Measurements from ENCODE around the gene HLCS.
"Not testable (repeated sequence)": the region's sequence is repeated elsewhere in the genome, so short reads cannot be mapped to it uniquely, and the experiment has no call there.

The HLCS gene

DNA sequence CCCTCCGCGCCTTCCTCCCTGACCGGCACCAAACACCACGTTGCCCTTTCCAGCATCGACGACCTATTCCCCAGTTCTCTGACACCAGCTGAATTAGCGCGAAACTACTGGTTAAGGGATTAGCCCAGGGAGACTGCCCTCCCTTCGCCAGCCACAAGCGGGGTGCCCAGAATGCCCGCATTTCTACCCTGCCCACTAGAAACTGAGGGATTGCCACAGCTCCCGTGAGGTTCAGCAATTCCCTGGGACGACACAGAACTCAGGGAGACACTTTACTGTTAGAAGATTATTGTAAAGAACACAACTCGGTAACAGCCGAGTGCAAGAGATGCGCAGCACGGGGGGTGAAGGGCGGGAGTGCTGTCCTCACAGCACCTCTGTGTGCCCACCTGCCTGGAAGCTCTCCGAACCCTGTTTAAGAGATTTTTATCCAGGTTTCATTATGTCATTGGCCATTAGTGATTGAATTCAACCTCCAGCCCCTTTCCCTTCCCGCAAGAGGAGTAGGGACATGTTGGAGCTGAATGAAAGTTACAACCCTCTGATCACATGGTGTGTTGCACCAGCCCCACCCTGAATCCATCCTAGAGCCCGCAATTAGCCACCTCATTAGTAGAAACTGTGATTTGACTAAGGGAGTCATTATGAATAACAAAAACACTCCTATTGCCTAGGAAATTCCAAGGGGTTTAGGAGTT, 24.2 kb upstream of the HLCS start:
- Histone ChIP-seq H3K27ac (peak overlapping the region; percentile 98), H3K4me3 (ENCODE audit: low read depth, low read length) (peak overlapping the region; percentile 48), H3K27me3 (ENCODE audit: insufficient read depth, low read depth, severe bottlenecking) (no peaks in the 10 kb centered on the region), H3K36me3 (no peaks in the 10 kb centered on the region), H3K9me3 (ENCODE audit: severe bottlenecking) (peaks cover 7% of the 10 kb centered on the region)
- DNase-seq = peak; percentile 61
- TF ChIP-seq CTCF (IDR thresholded peaks at IDR 0.05; ENCODE audit: low read depth, low read length) = no peak

- H3K9me3 ChIP-seq (ENCODE audit: severe bottlenecking) = peaks cover 7% of the 10 kb centered on the region
- no peaks in the 10 kb centered on the region for H3K36me3 ChIP-seq
- TF ChIP-seq CTCF (IDR thresholded peaks at IDR 0.05; ENCODE audit: low read depth, low read length) = peak; percentile 92
- DNase-seq = peak; percentile 98
- H3K27ac ChIP-seq = peak overlapping the region; percentile 98
- H3K27me3 ChIP-seq (ENCODE audit: insufficient read depth, low read depth, severe bottlenecking) = no peaks in the 10 kb centered on the region
- peak overlapping the region; percentile 48 for H3K4me3 ChIP-seq (ENCODE audit: low read depth, low read length)
Measured at GRCh38 chr21:36989699-36990507, 23.4 kb upstream of the HLCS start.

DNA sequence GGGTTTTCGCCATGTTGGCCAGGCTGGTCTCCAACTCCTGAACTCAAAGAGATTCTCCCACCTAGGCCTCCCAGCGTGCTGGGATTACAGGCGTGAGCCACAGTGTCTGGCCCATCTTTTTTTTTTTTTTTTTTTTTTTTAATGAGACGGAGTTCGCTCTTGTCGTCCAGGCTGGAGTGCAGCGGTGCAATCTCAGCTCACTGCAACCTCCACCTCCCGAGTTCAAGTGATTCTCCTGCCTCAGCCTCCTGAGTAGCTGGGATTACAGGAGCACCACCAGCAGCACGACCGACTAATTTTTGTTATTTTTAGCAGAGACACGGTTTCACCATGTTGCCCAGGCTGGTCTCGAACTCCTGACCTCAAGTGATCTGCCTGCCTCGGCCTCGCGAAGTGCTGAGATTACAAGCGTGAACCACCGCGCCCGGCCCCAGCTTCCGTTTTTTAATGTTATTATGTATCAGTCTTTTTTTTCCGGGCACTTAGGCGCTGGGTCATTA, 22.8 kb upstream of the HLCS start:
- not testable (repeated sequence) for DNase-seq; H3K36me3 ChIP-seq; H3K9me3 ChIP-seq (ENCODE audit: severe bottlenecking); H3K27me3 ChIP-seq (ENCODE audit: insufficient read depth, low read depth, severe bottlenecking)
- Histone ChIP-seq H3K27ac (peak overlapping the region; percentile 98), H3K4me3 (ENCODE audit: low read depth, low read length) (peak overlapping the region; percentile 48)

DNA sequence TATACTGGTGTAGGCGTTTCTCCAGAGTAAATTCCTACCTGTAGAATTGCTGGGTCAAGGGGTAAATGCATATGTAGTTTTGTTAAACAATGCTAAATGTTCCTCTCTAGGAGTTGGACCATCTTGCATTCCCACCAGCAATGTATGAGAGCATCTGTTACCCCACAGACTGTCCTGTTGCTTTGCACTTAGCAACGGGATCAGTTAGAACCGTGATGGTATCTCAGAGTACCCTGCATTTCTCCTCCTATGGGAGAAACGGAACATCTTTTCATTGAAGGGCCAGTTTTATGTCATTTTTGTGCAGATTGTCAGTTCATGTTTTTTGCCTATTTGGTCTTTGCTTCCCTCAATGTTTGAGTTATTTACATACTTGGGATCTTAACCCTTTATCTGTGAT, 22.1 kb upstream of the HLCS start:
- Histone ChIP-seq H3K27ac (no peak overlapping the region), H3K4me3 (ENCODE audit: low read depth, low read length) (no peak overlapping the region), H3K9me3 (ENCODE audit: severe bottlenecking) (no peaks in the 10 kb centered on the region), H3K36me3 (no peaks in the 10 kb centered on the region), H3K27me3 (ENCODE audit: insufficient read depth, low read depth, severe bottlenecking) (no peaks in the 10 kb centered on the region)
- TF ChIP-seq CTCF (IDR thresholded peaks at IDR 0.05; ENCODE audit: low read depth, low read length) = no peak
- DNase-seq = no peak

DNA sequence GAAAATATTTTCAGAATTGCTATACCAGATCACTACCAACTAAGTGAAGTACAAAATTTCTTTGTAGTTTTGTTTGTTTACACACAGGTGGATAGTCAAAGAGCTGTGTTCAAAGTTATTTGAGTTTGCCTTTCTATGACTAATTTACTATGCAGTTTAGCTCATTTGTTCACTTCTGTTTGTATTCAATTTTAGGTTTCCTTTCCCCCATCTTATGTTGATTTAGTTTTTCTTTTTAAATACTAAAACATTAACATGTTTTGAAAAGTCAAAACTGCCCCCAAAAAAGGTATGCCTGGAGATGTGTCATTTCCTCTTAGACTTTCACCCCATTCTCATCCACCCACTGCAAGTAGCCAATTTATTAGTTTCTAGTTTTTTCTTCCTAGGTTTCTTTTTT, 21.4 kb upstream of the HLCS start:
- H3K27me3 ChIP-seq (ENCODE audit: insufficient read depth, low read depth, severe bottlenecking) = no peaks in the 10 kb centered on the region
- no peaks in the 10 kb centered on the region for H3K9me3 ChIP-seq (ENCODE audit: severe bottlenecking)
- no peaks in the 10 kb centered on the region for H3K36me3 ChIP-seq
- no peak overlapping the region for H3K4me3 ChIP-seq (ENCODE audit: low read depth, low read length)
- H3K27ac ChIP-seq = no peak overlapping the region
- DNase-seq = no peak
- TF ChIP-seq CTCF (IDR thresholded peaks at IDR 0.05; ENCODE audit: low read depth, low read length) = no peak

All from WERI-Rb-1 (cell line).